HCEC 1CT (cell line): ENCODE results near the gene PLXNA4.

Experiments
- DNase-seq: peaks from one replicate; pipeline ENCODE4 v3.0.0-alpha.2; 2017

PLXNA4 gene

DNA sequence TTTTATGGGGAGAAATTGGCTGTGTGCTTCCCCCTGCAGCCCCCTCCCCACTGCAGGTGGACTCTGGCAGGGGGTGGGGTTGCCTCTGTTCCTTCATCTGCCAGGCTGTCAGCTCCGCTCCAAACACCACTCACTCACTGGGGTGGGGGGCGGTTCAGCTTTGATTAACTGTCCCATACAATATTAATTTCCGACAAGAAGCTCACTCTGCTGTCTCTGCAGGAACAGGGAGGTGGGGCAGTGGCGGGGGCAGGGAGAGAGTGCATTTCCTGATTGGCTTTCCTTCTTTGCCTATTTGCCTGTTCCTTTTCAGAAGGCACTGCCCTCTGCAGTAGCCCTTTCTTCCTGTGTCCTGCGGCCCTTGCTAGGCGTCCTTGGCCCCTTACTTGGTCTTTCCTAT lies 500.8 kb downstream of the PLXNA4 start:
- DNase-seq, result no peak

GRCh38 chr7:132073920-132074589 lies 502.2 kb downstream of the PLXNA4 start:
- no peak for DNase-seq
